Ishikawa (cell line): ENCODE results near the gene GRID1.

Experiments
- CEBPB ChIP-seq: IDR thresholded peaks from 2 replicates; pipeline ENCODE4 v1.6.1; 2012
- CREB1 ChIP-seq: IDR thresholded peaks from 2 replicates; pipeline ENCODE4 v1.6.1; 2012; ENCODE audit warnings: low read depth
- EGR1 ChIP-seq: IDR thresholded peaks from 2 replicates; pipeline ENCODE4 v1.6.1; 2012
- EP300 ChIP-seq: IDR thresholded peaks from 2 replicates; pipeline ENCODE4 v1.6.1; 2012; ENCODE audit warnings: borderline replicate concordance
- FOXM1 ChIP-seq: IDR thresholded peaks from 2 replicates; pipeline ENCODE4 v1.6.1; 2012; ENCODE audit warnings: low read depth, borderline replicate concordance
- MAX ChIP-seq: IDR thresholded peaks from 2 replicates; pipeline ENCODE4 v1.6.1; 2012
- NFIC ChIP-seq: IDR thresholded peaks from 2 replicates; pipeline ENCODE4 v1.6.1; 2012
- RAD21 ChIP-seq: IDR thresholded peaks from 2 replicates; pipeline ENCODE4 v1.6.1; 2012; ENCODE audit warnings: low read depth
- REST ChIP-seq: IDR thresholded peaks from 2 replicates; pipeline ENCODE4 v1.6.1; 2012; ENCODE audit warnings: low read depth, mild to moderate bottlenecking
- TAF1 ChIP-seq: IDR thresholded peaks from 2 replicates; pipeline ENCODE4 v1.6.1; 2012; ENCODE audit warnings: low read depth, mild to moderate bottlenecking
- TCF12 ChIP-seq: IDR thresholded peaks from 2 replicates; pipeline ENCODE4 v1.6.1; 2012; ENCODE audit warnings: low read depth
- TEAD4 ChIP-seq: IDR thresholded peaks from 2 replicates; pipeline ENCODE4 v1.6.1; 2012
- USF1 ChIP-seq: IDR thresholded peaks from 2 replicates; pipeline ENCODE4 v1.6.1; 2012
- YY1 ChIP-seq: IDR thresholded peaks from 2 replicates; pipeline ENCODE4 v1.6.1; 2012; ENCODE audit warnings: low read depth
- ZBTB7A ChIP-seq: IDR thresholded peaks from 2 replicates; pipeline ENCODE4 v1.6.1; 2012; ENCODE audit warnings: low read depth

Gene GRID1

GRCh38 chr10:86169506-86170254, 196.9 kb downstream of the GRID1 start:
- TF ChIP-seq REST (no peak), NFIC (no peak), YY1 (no peak)

- TF ChIP-seq EP300 = no peak
- TF ChIP-seq RAD21 = no peak
- TF ChIP-seq TCF12 = no peak
- no peak for TF ChIP-seq EGR1
- no peak for TF ChIP-seq FOXM1
- no peak for TF ChIP-seq NFIC
- TF ChIP-seq TEAD4 = no peak
- TF ChIP-seq MAX = no peak
- TF ChIP-seq USF1 = no peak
- TF ChIP-seq TAF1 = no peak
- no peak for TF ChIP-seq YY1
- TF ChIP-seq CREB1 = no peak
- TF ChIP-seq CEBPB = no peak
- TF ChIP-seq ZBTB7A = no peak
- TF ChIP-seq REST = no peak
These were observed 197.5 kb downstream of the GRID1 start for GRCh38 chr10:86169066-86169465.

GRCh38 chr10:86168256-86168655, 198.3 kb downstream of the GRID1 start:
- TF ChIP-seq RAD21 (no peak), CEBPB (no peak), FOXM1 (no peak), YY1 (no peak), EP300 (no peak), REST (no peak), MAX (no peak), ZBTB7A (no peak), NFIC (no peak), TAF1 (no peak), TEAD4 (no peak), EGR1 (no peak), TCF12 (no peak), USF1 (no peak), CREB1 (no peak)

- TF ChIP-seq ZBTB7A = no peak
- TF ChIP-seq YY1 = no peak
- TF ChIP-seq MAX = no peak
- no peak for TF ChIP-seq FOXM1
- no peak for TF ChIP-seq RAD21
- no peak for TF ChIP-seq TAF1
- TF ChIP-seq EP300 = no peak
- no peak for TF ChIP-seq REST
- no peak for TF ChIP-seq TCF12
- TF ChIP-seq CREB1 = no peak
- TF ChIP-seq TEAD4 = no peak
- no peak for TF ChIP-seq USF1
- no peak for TF ChIP-seq CEBPB
- no peak for TF ChIP-seq NFIC
These were observed 198.8 kb downstream of the GRID1 start for GRCh38 chr10:86167762-86168128.
